CD4-positive, alpha-beta memory T cell (primary cell): ENCODE data around the gene SACS. TPM values are rescaled to one million over a fixed set of nuclear protein-coding genes. Genes with fewer than 3 reads are reported as not detected.
A peak's percentile ranks its signal among the peaks of the same experiment; 100 is the strongest.

Experiments
- CTCF ChIA-PET: fragments of 350-600 bp; sonication (Branson Sonifier 250); formaldehyde crosslinking; loops from one replicate; lab custom pipeline; 2021; ENCODE audit warnings: inconsistent platforms; ENCODE audit not compliant: partially characterized antibody; lab: Charles Lee
- POLR2A ChIA-PET: fragments of 350-600 bp; sonication (Branson Sonifier 250); formaldehyde crosslinking; loops from one replicate; lab custom pipeline; 2021; ENCODE audit not compliant: partially characterized antibody; lab: Charles Lee
- DNase-seq, 5 donors: peaks; one replicate each; pipeline versions ENCODE4 v3.0.0 to v3.0.0-alpha.2; 2020 to 2022; ENCODE audit warnings: mixed read lengths in 1 of 5
- H3K27ac ChIP-seq: one replicate; pipeline ENCODE4 v1.7.0; 2013; ENCODE audit warnings: low read depth, low read length
- H3K27me3 ChIP-seq: 2 replicates; pipeline ENCODE4 v1.7.0; 2013; ENCODE audit warnings: mild to moderate bottlenecking, low read length, moderate library complexity; ENCODE audit not compliant: insufficient read depth
- H3K36me3 ChIP-seq: 2 replicates; pipeline ENCODE4 v1.7.0; 2013; ENCODE audit warnings: mild to moderate bottlenecking, low read length, moderate library complexity; ENCODE audit not compliant: insufficient read depth
- H3K4me1 ChIP-seq: 2 replicates; pipeline ENCODE4 v1.7.0; 2013; ENCODE audit warnings: mild to moderate bottlenecking, low read length, moderate library complexity; ENCODE audit not compliant: insufficient read depth
- H3K4me3 ChIP-seq, 2 donors: one replicate each; pipeline ENCODE4 v1.7.0; 2013; ENCODE audit warnings: low read length in 2 of 2, mild to moderate bottlenecking in 1 of 2
- H3K9me3 ChIP-seq, 2 donors: one replicate each; pipeline ENCODE4 v1.7.0; 2013; ENCODE audit warnings: low read length in 2 of 2, control low read depth in 1 of 2; ENCODE audit not compliant: control insufficient read depth in 1 of 2
- H3K27ac Mint-ChIP-seq, 7 donors: one replicate each; pipeline ENCODE4 v1.8.0; 2020 to 2021; ENCODE audit warnings: mixed read lengths in 7 of 7, mild to moderate bottlenecking in 6 of 7, inconsistent platforms in 3 of 7, moderate library complexity in 3 of 7
- H3K27me3 Mint-ChIP-seq, 2 donors: one replicate each; pipeline ENCODE4 v1.8.0; 2020 to 2021; ENCODE audit warnings: mixed read lengths in 2 of 2
- H3K36me3 Mint-ChIP-seq, 2 donors: one replicate each; pipeline ENCODE4 v1.8.0; 2020 to 2021; ENCODE audit warnings: mixed read lengths in 2 of 2, inconsistent platforms in 1 of 2, mild to moderate bottlenecking in 1 of 2
- H3K4me1 Mint-ChIP-seq, 4 donors: one replicate each; pipeline ENCODE4 v1.8.0; 2020 to 2021; ENCODE audit warnings: mixed read lengths in 4 of 4, mild to moderate bottlenecking in 1 of 4
- H3K4me3 Mint-ChIP-seq, 8 donors: one replicate each; pipeline ENCODE4 v1.8.0; 2020 to 2021; ENCODE audit warnings: mixed read lengths in 8 of 8, mild to moderate bottlenecking in 7 of 8, moderate library complexity in 6 of 8, inconsistent platforms in 3 of 8
- H3K9me3 Mint-ChIP-seq, 8 donors: one replicate each; pipeline ENCODE4 v1.8.0; 2020 to 2021; ENCODE audit warnings: mixed read lengths in 8 of 8, mild to moderate bottlenecking in 5 of 8, inconsistent platforms in 3 of 8, moderate library complexity in 1 of 8
- intact Hi-C: fragments of 100-400 bp; cut with micrococcal nuclease; formaldehyde crosslinking; loops from one replicate; pipeline ENCODE4 v1.15.1; 2023
- polyA plus RNA-seq, 2 donors: library from polyadenylated mRNA; unstranded; fragments of 300-500 nt; fragmentation: Illumina TruSeq; gene quantifications; one replicate each; pipeline ENCODE4 v1.2.3, GENCODE V29; 2021
- total RNA-seq, 2 experiments: library from RNA; stranded (reverse); gene quantifications; one replicate each; pipeline ENCODE4 v1.2.3, GENCODE V29; 2021

SACS gene
- total and polyA plus RNA-seq, 4 experiments from 2014 or later = 5.2 to 32.8 (median 18.3) TPM

- peak; percentile 51 to 74 (median 58) for DNase-seq
- Mint-ChIP-seq H3K4me3 (peak overlapping the region in 6 of 8 donors; percentile 49 to 72 (median 64)), H3K36me3 (peaks cover 0 to under 1% of the 10 kb centered on the region in 2 donors), H3K9me3 (no peaks in the 10 kb centered on the region), H3K27ac (peak overlapping the region; percentile 72 to 87 (median 84)), H3K4me1 (peaks cover 34 to 61% (median 52%) of the 10 kb centered on the region in 4 donors), H3K27me3 (no peaks in the 10 kb centered on the region)
- Histone ChIP-seq H3K27ac (peak overlapping the region; percentile 16), H3K4me1 (peaks cover 50% of the 10 kb centered on the region), H3K36me3 (no peaks in the 10 kb centered on the region), H3K4me3 (no peak overlapping the region), H3K9me3 (no peaks in the 10 kb centered on the region), H3K27me3 (no peaks in the 10 kb centered on the region)
- ChIA-PET POLR2A (no interaction called here), CTCF (interaction anchor here (1.3 kb wide), 1 partner anchor 524 kb away, joined by 3 read pairs; no protein-coding TSS in a partner anchor)
- intact Hi-C loops = loop anchor here (5.0 to 10.0 kb wide), 6 partner anchors 89 to 1921 kb away; partner anchors contain the start of genes FGF9, MICU2, MTMR6 and ZDHHC20
These were observed 55.4 kb downstream of the SACS start for GRCh38 chr13:23377983-23378632.

GRCh38 chr13:23377579-23377978 is 55.9 kb downstream of the SACS start:
- ChIA-PET POLR2A (no interaction called here), CTCF (interaction anchor here (1.3 kb wide), 1 partner anchor 525 kb away, joined by 3 read pairs; no protein-coding TSS in a partner anchor)
- peaks cover 38 to 67% (median 58%) of the 10 kb centered on the region in 4 donors for H3K4me1 Mint-ChIP-seq
- no peak overlapping the region for H3K4me3 ChIP-seq
- H3K36me3 Mint-ChIP-seq = peaks cover 0 to 6% of the 10 kb centered on the region in 2 donors
- H3K9me3 Mint-ChIP-seq = no peaks in the 10 kb centered on the region
- H3K36me3 ChIP-seq = no peaks in the 10 kb centered on the region
- no peaks in the 10 kb centered on the region for H3K27me3 ChIP-seq
- no peaks in the 10 kb centered on the region for H3K9me3 ChIP-seq
- H3K27me3 Mint-ChIP-seq = no peaks in the 10 kb centered on the region
- no peak for DNase-seq
- H3K4me1 ChIP-seq = peaks cover 55% of the 10 kb centered on the region
- H3K27ac ChIP-seq = peak overlapping the region; percentile 16
- H3K27ac Mint-ChIP-seq = peak overlapping the region in 4 of 7 donors; percentile 47 to 92 (median 89)
- H3K4me3 Mint-ChIP-seq = peak overlapping the region in 1 of 8 donors; percentile 39
- intact Hi-C loops = loop anchor here (5.0 to 10.0 kb wide), 6 partner anchors 90 to 1920 kb away; partner anchors contain the start of genes FGF9, MICU2, MTMR6 and ZDHHC20

- H3K27me3 ChIP-seq = no peaks in the 10 kb centered on the region
- POLR2A ChIA-PET = interaction anchor here (0.7 to 1.2 kb wide), 6 partner anchors 14 to 895 kb away, joined by 3 to 5 read pairs (median 4); partner anchors contain the start of gene MIPEP
- CTCF ChIA-PET = interaction anchor here (0.9 kb wide), 1 partner anchor 31 kb away, joined by 3 read pairs; no protein-coding TSS in a partner anchor
These were observed 58.2 kb downstream of the SACS start for GRCh38 chr13:23375001-23375971.

GRCh38 chr13:23372264-23372906 is 61.1 kb downstream of the SACS start:
- Histone ChIP-seq H3K27ac (no peak overlapping the region), H3K4me1 (peaks cover 37% of the 10 kb centered on the region), H3K4me3 (no peak overlapping the region), H3K36me3 (peaks cover 16% of the 10 kb centered on the region), H3K9me3 (no peaks in the 10 kb centered on the region), H3K27me3 (no peaks in the 10 kb centered on the region)
- CTCF ChIA-PET = no interaction called here
- POLR2A ChIA-PET = no interaction called here
- H3K9me3 Mint-ChIP-seq = no peaks in the 10 kb centered on the region
- H3K36me3 Mint-ChIP-seq = peaks cover 23 to 46% of the 10 kb centered on the region in 2 donors
- intact Hi-C loops = loop anchor here (10.0 kb wide), 1 partner anchor 882 kb away; no protein-coding TSS in a partner anchor
- H3K4me1 Mint-ChIP-seq = peaks cover 28 to 54% (median 41%) of the 10 kb centered on the region in 4 donors
- H3K4me3 Mint-ChIP-seq = peak overlapping the region in 7 of 8 donors; percentile 14 to 51 (median 26)
- DNase-seq = no peak
- H3K27ac Mint-ChIP-seq = peak overlapping the region in 1 of 7 donors; percentile 13
- no peaks in the 10 kb centered on the region for H3K27me3 Mint-ChIP-seq

More at GRCh38 chr13:23375001-23375971, 58.2 kb downstream of the SACS start:
- Mint-ChIP-seq H3K4me3 (peak overlapping the region; percentile 65 to 86 (median 84)), H3K36me3 (peaks cover 11 to 25% of the 10 kb centered on the region in 2 donors), H3K27ac (peak overlapping the region; percentile 67 to 95 (median 87)), H3K9me3 (no peaks in the 10 kb centered on the region), H3K4me1 (peaks cover 45 to 78% (median 68%) of the 10 kb centered on the region in 4 donors), H3K27me3 (no peaks in the 10 kb centered on the region)
- peak overlapping the region in 1 of 2 donors; percentile 58 for H3K4me3 ChIP-seq
- H3K36me3 ChIP-seq = peaks cover 8% of the 10 kb centered on the region
- peaks cover 64% of the 10 kb centered on the region for H3K4me1 ChIP-seq
- H3K27ac ChIP-seq = peak overlapping the region; percentile 69
- intact Hi-C loops = loop anchor here (1.0 to 10.0 kb wide), 9 partner anchors 92 to 1918 kb away; partner anchors contain the start of genes FGF9, MICU2, MIPEP and MTMR6
- no peaks in the 10 kb centered on the region for H3K9me3 ChIP-seq
- DNase-seq = peak; percentile 91 to 96 (median 95)

GRCh38 chr13:23367907-23368306 is 65.6 kb downstream of the SACS start:
- Mint-ChIP-seq H3K27me3 (no peaks in the 10 kb centered on the region), H3K4me3 (no peak overlapping the region), H3K36me3 (peaks cover 57 to 84% of the 10 kb centered on the region in 2 donors), H3K27ac (no peak overlapping the region), H3K4me1 (peaks cover 13 to 21% (median 15%) of the 10 kb centered on the region in 4 donors), H3K9me3 (no peaks in the 10 kb centered on the region)
- intact Hi-C loops = no loop called here
- Histone ChIP-seq H3K9me3 (no peaks in the 10 kb centered on the region), H3K27me3 (no peaks in the 10 kb centered on the region), H3K27ac (no peak overlapping the region), H3K4me3 (no peak overlapping the region), H3K4me1 (peaks cover 12% of the 10 kb centered on the region), H3K36me3 (peaks cover 49% of the 10 kb centered on the region)
- no peak for DNase-seq
- ChIA-PET CTCF (no interaction called here), POLR2A (no interaction called here)

- POLR2A ChIA-PET = no interaction called here
- Mint-ChIP-seq H3K27ac (peak overlapping the region in 4 of 7 donors; percentile 32 to 49 (median 42)), H3K36me3 (peaks cover 60 to 82% of the 10 kb centered on the region in 2 donors)
These were observed 67.8 kb downstream of the SACS start for GRCh38 chr13:23365652-23366051.

More at GRCh38 chr13:23365652-23366051, 67.8 kb downstream of the SACS start:
- DNase-seq = no peak
- Mint-ChIP-seq H3K4me3 (no peak overlapping the region), H3K27me3 (no peaks in the 10 kb centered on the region), H3K4me1 (peaks cover 0 to 5% (median 3%) of the 10 kb centered on the region in 4 donors), H3K9me3 (no peaks in the 10 kb centered on the region)
- peaks cover 54% of the 10 kb centered on the region for H3K36me3 ChIP-seq
- H3K4me3 ChIP-seq = no peak overlapping the region
- no peaks in the 10 kb centered on the region for H3K27me3 ChIP-seq
- H3K27ac ChIP-seq = no peak overlapping the region
- no peaks in the 10 kb centered on the region for H3K9me3 ChIP-seq
- CTCF ChIA-PET = no interaction called here
- intact Hi-C loops = no loop called here
- no peaks in the 10 kb centered on the region for H3K4me1 ChIP-seq
